Measurements from ENCODE around the gene ATG2A.

The ATG2A gene
- 282 to 396 (median 327) reads per million in 3 donors for total RNA-seq

DNA sequence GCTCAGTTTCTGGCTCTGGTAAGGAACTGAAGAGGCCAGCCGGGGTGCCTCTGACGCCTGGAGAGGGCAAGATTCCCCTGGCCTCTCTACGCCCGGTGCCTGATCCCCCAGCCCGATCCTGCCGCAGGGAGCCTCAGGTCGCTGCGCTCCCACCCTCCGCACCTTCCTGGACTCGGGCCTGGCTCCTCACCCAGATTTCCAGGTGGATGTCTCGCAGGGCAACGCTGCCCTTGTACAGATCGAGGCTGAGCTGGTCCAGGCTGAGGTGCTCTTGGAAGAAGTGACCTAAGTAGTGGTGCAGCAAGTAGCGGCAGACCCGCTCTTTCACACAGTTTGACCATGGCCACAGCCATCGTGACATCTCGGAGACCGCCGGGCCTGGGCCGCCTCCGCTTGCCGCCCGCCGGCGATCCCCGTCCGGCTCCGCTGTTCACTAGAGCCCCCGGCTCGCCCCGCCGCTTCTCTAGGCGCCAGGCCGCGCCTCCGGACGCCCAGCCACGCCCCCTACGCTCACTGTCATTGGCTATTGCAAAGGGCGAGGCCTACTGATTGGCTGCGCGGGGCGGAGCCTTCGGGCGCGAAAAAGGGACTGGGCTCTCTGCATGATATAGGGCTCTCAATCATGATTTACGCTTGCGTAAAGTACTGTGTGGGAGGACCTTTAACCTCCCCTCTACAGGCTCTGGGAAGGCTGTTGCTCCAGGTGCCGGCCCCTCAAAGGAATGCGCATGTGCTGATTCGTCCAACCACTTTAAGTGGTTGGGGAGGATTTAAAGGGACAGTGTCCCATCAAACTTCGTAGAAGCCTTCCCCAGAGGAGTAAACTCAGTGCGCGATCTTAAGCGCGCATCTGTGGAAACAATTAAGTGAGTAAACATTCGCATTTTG lies at the start of gene ATG2A:
Gene ATG2A (minus strand): TSS at position 435 of the 888 bp plus-strand sequence. CDS start 74 bp downstream, at position 361.
- Histone ChIP-seq H3K27ac (ENCODE audit: insufficient read depth, low read length, poor library complexity, severe bottlenecking) (peak within 1 kb of the TSS; percentile 81), H3K9me3 (ENCODE audit: control insufficient read depth, low read length) (no peaks in the 10 kb centered on the region), H3K4me3 (ENCODE audit: insufficient read depth, low read depth, low read length, poor library complexity, severe bottlenecking) (peak within 1 kb of the TSS; percentile 90), H3K4me1 (ENCODE audit: control insufficient read depth, insufficient read depth, low read length, poor library complexity, severe bottlenecking) (peaks cover 17% of the 10 kb centered on the region), H3K27me3 (replicated peaks; ENCODE audit: control insufficient read depth, insufficient read depth, low read length, poor library complexity, severe bottlenecking) (no peaks in the 10 kb centered on the region), H3K36me3 (ENCODE audit: control insufficient read depth, insufficient read depth, low read length) (peaks cover 26% of the 10 kb centered on the region)
- peak; percentile 97 to 98 (median 98) for DNase-seq

DNA sequence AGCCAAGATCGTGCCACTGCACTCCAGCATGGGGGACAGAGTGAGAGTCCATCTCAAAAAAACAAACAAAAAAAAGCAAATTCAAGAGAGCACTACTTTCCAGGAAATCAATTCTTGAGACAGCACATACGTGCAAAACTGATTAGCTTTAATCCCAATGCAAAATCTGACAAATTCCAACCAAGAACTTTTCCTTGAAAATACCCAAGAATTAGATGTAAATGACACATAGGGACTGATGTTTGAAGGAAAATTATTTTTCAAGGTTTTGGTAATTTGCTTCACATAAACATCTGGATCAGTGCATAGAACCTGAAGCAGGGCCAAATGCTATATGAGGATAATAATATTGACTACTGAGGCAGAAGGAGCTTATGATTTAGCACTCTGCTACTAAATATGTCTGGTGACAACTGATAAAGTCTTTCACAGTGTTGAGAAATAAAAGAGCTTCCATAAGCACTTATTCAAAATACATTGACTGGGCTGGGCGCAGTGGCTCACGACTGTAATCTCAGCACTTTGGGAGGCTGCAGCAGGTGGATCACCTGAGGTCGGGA lies 46.1 kb upstream of the ATG2A start:
- Histone ChIP-seq H3K4me3 (ENCODE audit: insufficient read depth, low read depth, low read length, poor library complexity, severe bottlenecking) (no peak overlapping the region), H3K27me3 (replicated peaks; ENCODE audit: control insufficient read depth, insufficient read depth, low read length, poor library complexity, severe bottlenecking) (no peaks in the 10 kb centered on the region), H3K4me1 (ENCODE audit: control insufficient read depth, insufficient read depth, low read length, poor library complexity, severe bottlenecking) (no peaks in the 10 kb centered on the region), H3K36me3 (ENCODE audit: control insufficient read depth, insufficient read depth, low read length) (no peaks in the 10 kb centered on the region), H3K27ac (ENCODE audit: insufficient read depth, low read length, poor library complexity, severe bottlenecking) (no peak overlapping the region), H3K9me3 (ENCODE audit: control insufficient read depth, low read length) (no peaks in the 10 kb centered on the region)
- no peak for DNase-seq

DNA sequence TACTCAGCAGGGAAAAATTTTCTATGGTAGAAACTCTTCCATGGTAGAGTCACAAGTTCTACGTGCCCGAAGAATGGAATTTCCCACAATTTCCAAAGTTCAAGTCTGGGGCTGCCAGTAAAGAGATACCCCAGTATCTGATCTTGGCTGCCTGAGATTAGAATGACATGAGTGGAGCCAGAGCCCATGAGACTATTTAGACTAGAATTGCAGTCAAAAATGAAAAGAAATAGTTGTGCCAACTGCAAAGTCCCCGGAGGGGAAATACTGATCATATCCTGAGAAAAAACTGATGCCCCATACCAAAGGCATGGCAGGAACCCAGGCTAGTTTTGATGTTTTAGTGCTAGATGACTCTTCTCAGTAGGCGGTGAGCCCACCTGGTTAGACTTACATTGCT lies 43.7 kb upstream of the ATG2A start:
- no peaks in the 10 kb centered on the region for H3K9me3 ChIP-seq (ENCODE audit: control insufficient read depth, low read length)
- no peaks in the 10 kb centered on the region for H3K27me3 ChIP-seq (replicated peaks; ENCODE audit: control insufficient read depth, insufficient read depth, low read length, poor library complexity, severe bottlenecking)
- no peaks in the 10 kb centered on the region for H3K4me1 ChIP-seq (ENCODE audit: control insufficient read depth, insufficient read depth, low read length, poor library complexity, severe bottlenecking)
- H3K4me3 ChIP-seq (ENCODE audit: insufficient read depth, low read depth, low read length, poor library complexity, severe bottlenecking) = no peak overlapping the region
- DNase-seq = no peak
- H3K27ac ChIP-seq (ENCODE audit: insufficient read depth, low read length, poor library complexity, severe bottlenecking) = no peak overlapping the region
- no peaks in the 10 kb centered on the region for H3K36me3 ChIP-seq (ENCODE audit: control insufficient read depth, insufficient read depth, low read length)

DNA sequence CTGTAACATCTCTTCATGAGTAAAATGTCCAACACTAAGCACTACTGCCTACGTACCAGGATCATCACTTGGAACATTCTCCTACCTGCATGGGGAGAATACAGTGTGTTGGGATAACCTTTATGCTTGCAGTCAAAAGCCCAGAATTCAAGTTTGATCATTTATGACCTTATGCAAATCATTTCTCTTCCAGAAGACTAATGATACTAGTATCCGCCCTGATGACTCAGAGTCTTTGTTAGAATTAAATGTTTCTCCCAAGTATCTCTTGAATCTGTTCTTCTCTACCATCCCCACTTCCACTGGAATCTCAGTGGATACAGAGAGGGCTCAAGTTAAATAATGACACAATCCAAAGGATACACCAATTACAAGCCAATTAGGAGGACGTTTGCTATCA lies 42.5 kb upstream of the ATG2A start:
- H3K36me3 ChIP-seq (ENCODE audit: control insufficient read depth, insufficient read depth, low read length) = no peaks in the 10 kb centered on the region
- H3K27ac ChIP-seq (ENCODE audit: insufficient read depth, low read length, poor library complexity, severe bottlenecking) = no peak overlapping the region
- H3K4me1 ChIP-seq (ENCODE audit: control insufficient read depth, insufficient read depth, low read length, poor library complexity, severe bottlenecking) = no peaks in the 10 kb centered on the region
- DNase-seq = no peak
- no peaks in the 10 kb centered on the region for H3K9me3 ChIP-seq (ENCODE audit: control insufficient read depth, low read length)
- H3K27me3 ChIP-seq (replicated peaks; ENCODE audit: control insufficient read depth, insufficient read depth, low read length, poor library complexity, severe bottlenecking) = no peaks in the 10 kb centered on the region
- H3K4me3 ChIP-seq (ENCODE audit: insufficient read depth, low read depth, low read length, poor library complexity, severe bottlenecking) = no peak overlapping the region

DNA sequence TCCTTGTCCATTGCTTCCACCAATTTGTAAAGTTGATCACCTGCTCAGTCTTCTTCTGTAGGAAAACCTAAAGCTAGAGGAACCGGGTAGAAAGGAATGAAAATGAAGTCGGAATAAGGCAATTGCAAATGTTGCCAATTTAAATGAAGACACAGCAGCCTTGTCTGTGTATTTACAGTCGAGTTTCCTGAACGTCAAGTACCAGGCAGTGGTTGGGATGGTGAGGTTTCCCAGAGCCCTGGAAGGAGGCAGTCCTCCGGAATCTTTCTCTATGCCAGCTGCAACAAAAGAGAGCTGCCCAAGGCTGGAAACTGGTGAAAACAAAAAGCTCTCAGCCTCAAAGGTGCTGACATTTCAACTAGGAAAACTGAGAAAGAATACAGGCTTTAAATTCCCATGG lies 37.2 kb upstream of the ATG2A start:
- no peak overlapping the region for H3K4me3 ChIP-seq (ENCODE audit: insufficient read depth, low read depth, low read length, poor library complexity, severe bottlenecking)
- H3K36me3 ChIP-seq (ENCODE audit: control insufficient read depth, insufficient read depth, low read length) = no peaks in the 10 kb centered on the region
- DNase-seq = no peak
- no peaks in the 10 kb centered on the region for H3K9me3 ChIP-seq (ENCODE audit: control insufficient read depth, low read length)
- no peaks in the 10 kb centered on the region for H3K4me1 ChIP-seq (ENCODE audit: control insufficient read depth, insufficient read depth, low read length, poor library complexity, severe bottlenecking)
- no peaks in the 10 kb centered on the region for H3K27me3 ChIP-seq (replicated peaks; ENCODE audit: control insufficient read depth, insufficient read depth, low read length, poor library complexity, severe bottlenecking)
- no peak overlapping the region for H3K27ac ChIP-seq (ENCODE audit: insufficient read depth, low read length, poor library complexity, severe bottlenecking)

DNA sequence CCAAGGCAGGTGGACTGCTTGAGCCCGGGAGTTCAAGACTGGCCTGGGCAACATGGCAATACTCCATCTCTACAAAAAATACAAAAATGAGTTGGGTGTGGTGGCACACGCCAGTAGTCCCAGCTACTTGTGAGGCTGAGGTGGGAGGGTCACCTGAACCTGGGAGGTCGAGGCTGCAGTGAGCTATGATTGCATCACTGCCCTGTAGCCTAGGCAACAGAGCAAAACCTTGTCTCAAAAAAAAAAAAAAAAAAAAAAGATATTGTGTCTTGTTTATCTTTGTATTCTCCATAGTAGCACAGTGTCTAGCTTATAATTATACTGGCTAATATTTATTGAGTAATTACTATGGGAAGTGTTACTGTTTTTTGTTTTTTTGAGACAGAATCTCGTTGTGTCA lies 34.5 kb upstream of the ATG2A start:
- H3K4me1 ChIP-seq (ENCODE audit: control insufficient read depth, insufficient read depth, low read length, poor library complexity, severe bottlenecking) = no peaks in the 10 kb centered on the region
- H3K36me3 ChIP-seq (ENCODE audit: control insufficient read depth, insufficient read depth, low read length) = no peaks in the 10 kb centered on the region
- no peaks in the 10 kb centered on the region for H3K27me3 ChIP-seq (replicated peaks; ENCODE audit: control insufficient read depth, insufficient read depth, low read length, poor library complexity, severe bottlenecking)
- DNase-seq = no peak
- no peak overlapping the region for H3K4me3 ChIP-seq (ENCODE audit: insufficient read depth, low read depth, low read length, poor library complexity, severe bottlenecking)
- no peak overlapping the region for H3K27ac ChIP-seq (ENCODE audit: insufficient read depth, low read length, poor library complexity, severe bottlenecking)
- no peaks in the 10 kb centered on the region for H3K9me3 ChIP-seq (ENCODE audit: control insufficient read depth, low read length)

DNA sequence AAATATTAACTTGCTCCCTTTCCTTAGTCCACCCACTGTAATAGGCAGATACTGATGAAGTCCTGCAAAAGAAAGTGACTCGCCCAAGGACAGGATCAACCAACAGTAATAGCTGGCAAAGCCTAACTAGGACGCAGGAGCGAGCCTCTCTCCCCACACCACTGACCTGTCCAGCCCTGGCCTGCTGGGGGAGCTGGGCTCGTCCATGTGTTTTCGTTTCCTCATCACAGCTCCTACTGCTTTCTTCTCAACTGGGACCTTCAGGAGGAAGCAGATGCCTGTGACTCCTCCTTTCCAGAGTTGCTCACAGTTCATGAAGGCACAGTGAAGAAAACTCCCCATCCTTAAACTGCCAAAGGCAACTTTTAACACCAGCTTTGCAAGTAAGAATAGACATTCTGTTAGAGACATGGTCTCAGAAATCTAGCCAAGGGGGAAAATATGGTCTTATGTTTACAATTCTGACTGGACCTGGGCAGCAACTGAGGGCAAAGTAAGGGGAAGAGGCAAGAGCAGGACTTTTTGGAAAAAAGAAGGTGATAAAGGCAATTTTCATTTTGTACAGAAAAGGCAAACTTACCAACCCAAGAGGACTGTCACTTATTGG lies 30.3 kb upstream of the ATG2A start:
- no peaks in the 10 kb centered on the region for H3K9me3 ChIP-seq (ENCODE audit: control insufficient read depth, low read length)
- H3K36me3 ChIP-seq (ENCODE audit: control insufficient read depth, insufficient read depth, low read length) = no peaks in the 10 kb centered on the region
- no peaks in the 10 kb centered on the region for H3K4me1 ChIP-seq (ENCODE audit: control insufficient read depth, insufficient read depth, low read length, poor library complexity, severe bottlenecking)
- no peak overlapping the region for H3K4me3 ChIP-seq (ENCODE audit: insufficient read depth, low read depth, low read length, poor library complexity, severe bottlenecking)
- no peaks in the 10 kb centered on the region for H3K27me3 ChIP-seq (replicated peaks; ENCODE audit: control insufficient read depth, insufficient read depth, low read length, poor library complexity, severe bottlenecking)
- H3K27ac ChIP-seq (ENCODE audit: insufficient read depth, low read length, poor library complexity, severe bottlenecking) = no peak overlapping the region
- no peak for DNase-seq

DNA sequence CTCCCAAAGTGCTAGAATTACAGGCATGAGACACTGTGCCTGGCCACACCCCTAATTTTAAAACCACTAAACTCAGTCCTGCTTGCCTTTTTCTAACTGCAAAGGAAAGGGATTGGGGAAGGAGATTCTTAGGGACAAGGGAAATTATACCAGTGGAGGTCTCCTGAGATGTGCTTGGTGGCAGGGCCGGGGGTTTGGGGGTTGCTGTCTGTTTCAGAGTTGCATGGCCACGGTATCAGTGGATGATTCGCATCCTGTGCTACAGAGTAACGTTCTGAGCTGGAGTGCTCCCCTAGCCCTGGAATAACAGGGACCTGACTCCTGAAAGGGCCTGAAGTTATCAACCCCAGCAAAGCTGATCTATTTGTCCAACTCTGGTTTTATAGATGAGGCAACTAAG lies 19.5 kb upstream of the ATG2A start:
- no peak overlapping the region for H3K27ac ChIP-seq (ENCODE audit: insufficient read depth, low read length, poor library complexity, severe bottlenecking)
- peaks cover 7% of the 10 kb centered on the region for H3K36me3 ChIP-seq (ENCODE audit: control insufficient read depth, insufficient read depth, low read length)
- H3K4me1 ChIP-seq (ENCODE audit: control insufficient read depth, insufficient read depth, low read length, poor library complexity, severe bottlenecking) = no peaks in the 10 kb centered on the region
- no peaks in the 10 kb centered on the region for H3K27me3 ChIP-seq (replicated peaks; ENCODE audit: control insufficient read depth, insufficient read depth, low read length, poor library complexity, severe bottlenecking)
- no peaks in the 10 kb centered on the region for H3K9me3 ChIP-seq (ENCODE audit: control insufficient read depth, low read length)
- DNase-seq = no peak
- no peak overlapping the region for H3K4me3 ChIP-seq (ENCODE audit: insufficient read depth, low read depth, low read length, poor library complexity, severe bottlenecking)

DNA sequence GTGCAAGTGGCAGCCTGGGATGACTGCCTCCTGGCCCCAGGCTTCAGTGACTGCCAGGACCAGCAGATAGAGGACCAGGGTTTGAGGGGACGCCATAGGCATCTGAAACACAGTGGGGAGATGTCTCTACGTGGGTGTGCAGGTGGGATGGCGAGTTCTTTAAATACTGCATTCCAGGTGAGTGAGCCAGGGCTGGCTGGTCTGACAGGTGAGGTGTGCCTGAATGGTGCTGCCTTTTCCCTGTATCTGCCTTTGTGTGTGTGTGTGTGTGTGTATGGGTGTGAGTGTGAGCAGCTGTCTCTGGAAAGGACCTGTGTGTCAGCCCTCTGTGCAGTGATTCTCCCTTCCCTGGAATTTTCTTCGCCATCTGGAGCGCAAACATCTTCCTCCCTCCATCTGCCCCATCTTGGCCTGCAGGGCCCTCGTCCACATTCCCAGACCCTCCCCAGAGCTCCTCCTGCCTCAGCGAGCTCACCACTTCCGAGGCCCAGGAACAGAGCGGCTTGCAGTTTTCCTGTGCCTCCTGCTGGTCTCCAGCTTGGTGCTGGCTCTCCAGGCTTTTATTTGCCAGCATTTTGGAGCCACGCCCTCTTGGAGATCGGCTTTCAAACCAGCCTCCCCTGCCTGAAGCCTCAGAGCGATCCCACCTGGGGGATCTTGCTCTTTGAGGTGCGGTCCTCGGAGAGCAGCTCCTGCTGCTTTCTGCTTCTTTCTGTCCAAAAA lies 18.5 kb upstream of the ATG2A start, which contains the start of gene GPHA2:
Gene GPHA2 (minus strand): TSS at position 535 of the 723 bp plus-strand sequence. CDS start 433 bp downstream, at position 102.
- Histone ChIP-seq H3K27ac (ENCODE audit: insufficient read depth, low read length, poor library complexity, severe bottlenecking) (no peak within 1 kb of the TSS), H3K9me3 (ENCODE audit: control insufficient read depth, low read length) (no peaks in the 10 kb centered on the region), H3K4me1 (ENCODE audit: control insufficient read depth, insufficient read depth, low read length, poor library complexity, severe bottlenecking) (no peaks in the 10 kb centered on the region), H3K4me3 (ENCODE audit: insufficient read depth, low read depth, low read length, poor library complexity, severe bottlenecking) (no peak within 1 kb of the TSS), H3K36me3 (ENCODE audit: control insufficient read depth, insufficient read depth, low read length) (peaks cover 17% of the 10 kb centered on the region), H3K27me3 (replicated peaks; ENCODE audit: control insufficient read depth, insufficient read depth, low read length, poor library complexity, severe bottlenecking) (no peaks in the 10 kb centered on the region)
- no peak for DNase-seq
